Mesothelial cell of epicardium (in vitro differentiated cells): ENCODE measurements around the gene TSSK6. TPM values are rescaled to one million over a fixed set of nuclear protein-coding genes. Genes with fewer than 3 reads are reported as not detected.

ENCODE experiments used
- DNase-seq, 2 experiments: peaks; one replicate each; pipeline ENCODE4 v3.0.0; 2021; ENCODE audit warnings: low spot score in 2 of 2; ENCODE audit not compliant: unreplicated experiment in 2 of 2
- H3K27ac Mint-ChIP-seq: 2 replicates; pipeline ENCODE4 v1.8.0; 2021; ENCODE audit warnings: mixed read lengths
- H3K27me3 Mint-ChIP-seq: 2 replicates; pipeline ENCODE4 v1.8.0; 2021; ENCODE audit warnings: low read depth, mixed read lengths
- H3K36me3 Mint-ChIP-seq: 2 replicates; pipeline ENCODE4 v1.8.0; 2021; ENCODE audit warnings: mixed read lengths
- H3K4me1 Mint-ChIP-seq: 2 replicates; pipeline ENCODE4 v1.8.0; 2021; ENCODE audit warnings: mixed read lengths
- H3K4me3 Mint-ChIP-seq: 2 replicates; pipeline ENCODE4 v1.8.0; 2021; ENCODE audit warnings: mild to moderate bottlenecking, moderate library complexity, mixed read lengths
- H3K9me3 Mint-ChIP-seq: 2 replicates; pipeline ENCODE4 v1.8.0; 2021; ENCODE audit warnings: mixed read lengths
- total RNA-seq: library from RNA; stranded (reverse); gene quantifications from 3 replicates; pipeline ENCODE4 v1.2.1, GENCODE V29; 2021
- TF ChIP-seq, protein P1 (sequence below): fragments of 200-600 bp; sonication (generic); IDR thresholded peaks from one replicate; pipeline ENCODE4 v1.5.0; 2021; ENCODE audit warnings: antibody characterized with exemption; ENCODE audit not compliant: unreplicated experiment

TSSK6 gene
- total RNA-seq, 1 donor from 2014 or later, result 2.1 TPM

DNA sequence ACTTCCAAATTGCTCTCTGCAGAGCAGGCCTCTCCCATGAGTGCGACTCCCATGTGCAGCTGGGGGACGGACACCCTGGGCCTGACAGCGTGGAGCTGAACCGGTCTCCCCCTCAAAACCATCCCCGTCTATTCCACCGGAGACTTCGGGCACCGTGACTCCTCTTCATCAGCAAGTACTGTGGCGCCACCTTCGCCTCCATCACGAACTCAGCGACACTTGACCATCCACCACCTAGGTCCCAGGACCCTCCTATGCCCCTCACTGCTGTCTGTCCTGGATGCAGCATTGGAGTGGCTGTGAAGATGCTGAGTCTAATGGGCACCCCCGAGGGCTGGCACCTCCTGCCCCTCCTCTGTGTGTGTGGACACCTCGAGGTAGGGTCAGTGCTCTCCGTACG lies 43.3 kb upstream of the TSSK6 start:
- Mint-ChIP-seq H3K27ac (no peak overlapping the region), H3K27me3 (no peaks in the 10 kb centered on the region), H3K9me3 (no peaks in the 10 kb centered on the region), H3K4me3 (no peak overlapping the region), H3K36me3 (peaks cover 10% of the 10 kb centered on the region), H3K4me1 (no peaks in the 10 kb centered on the region)
- TF ChIP-seq, protein P1, sequence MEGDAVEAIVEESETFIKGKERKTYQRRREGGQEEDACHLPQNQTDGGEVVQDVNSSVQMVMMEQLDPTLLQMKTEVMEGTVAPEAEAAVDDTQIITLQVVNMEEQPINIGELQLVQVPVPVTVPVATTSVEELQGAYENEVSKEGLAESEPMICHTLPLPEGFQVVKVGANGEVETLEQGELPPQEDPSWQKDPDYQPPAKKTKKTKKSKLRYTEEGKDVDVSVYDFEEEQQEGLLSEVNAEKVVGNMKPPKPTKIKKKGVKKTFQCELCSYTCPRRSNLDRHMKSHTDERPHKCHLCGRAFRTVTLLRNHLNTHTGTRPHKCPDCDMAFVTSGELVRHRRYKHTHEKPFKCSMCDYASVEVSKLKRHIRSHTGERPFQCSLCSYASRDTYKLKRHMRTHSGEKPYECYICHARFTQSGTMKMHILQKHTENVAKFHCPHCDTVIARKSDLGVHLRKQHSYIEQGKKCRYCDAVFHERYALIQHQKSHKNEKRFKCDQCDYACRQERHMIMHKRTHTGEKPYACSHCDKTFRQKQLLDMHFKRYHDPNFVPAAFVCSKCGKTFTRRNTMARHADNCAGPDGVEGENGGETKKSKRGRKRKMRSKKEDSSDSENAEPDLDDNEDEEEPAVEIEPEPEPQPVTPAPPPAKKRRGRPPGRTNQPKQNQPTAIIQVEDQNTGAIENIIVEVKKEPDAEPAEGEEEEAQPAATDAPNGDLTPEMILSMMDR, result no peak
- no peak for DNase-seq

DNA sequence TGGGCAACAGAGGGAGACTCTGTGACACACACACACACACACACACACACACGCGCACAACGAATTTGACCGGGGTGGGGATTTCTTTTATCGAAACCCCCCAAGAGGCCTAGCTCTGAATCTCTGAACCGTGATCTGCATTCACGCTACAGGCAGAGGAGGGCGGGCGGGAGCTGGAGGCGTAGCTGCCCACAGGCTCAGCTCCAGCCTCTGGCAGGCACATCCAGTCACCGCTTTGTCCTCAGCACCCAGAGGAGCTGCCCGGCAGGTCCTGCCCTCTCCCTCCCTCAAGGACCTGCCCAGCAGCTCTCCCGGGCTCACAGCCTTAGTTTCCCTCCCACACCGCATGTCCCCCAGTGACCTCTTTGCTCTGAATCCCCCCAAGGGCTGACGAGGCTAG lies 42.7 kb upstream of the TSSK6 start:
- Mint-ChIP-seq H3K36me3 (peaks cover 10% of the 10 kb centered on the region), H3K4me1 (no peaks in the 10 kb centered on the region), H3K27ac (no peak overlapping the region), H3K27me3 (no peaks in the 10 kb centered on the region), H3K9me3 (no peaks in the 10 kb centered on the region), H3K4me3 (no peak overlapping the region)
- TF ChIP-seq, protein P1, result no peak
- DNase-seq, result no peak

DNA sequence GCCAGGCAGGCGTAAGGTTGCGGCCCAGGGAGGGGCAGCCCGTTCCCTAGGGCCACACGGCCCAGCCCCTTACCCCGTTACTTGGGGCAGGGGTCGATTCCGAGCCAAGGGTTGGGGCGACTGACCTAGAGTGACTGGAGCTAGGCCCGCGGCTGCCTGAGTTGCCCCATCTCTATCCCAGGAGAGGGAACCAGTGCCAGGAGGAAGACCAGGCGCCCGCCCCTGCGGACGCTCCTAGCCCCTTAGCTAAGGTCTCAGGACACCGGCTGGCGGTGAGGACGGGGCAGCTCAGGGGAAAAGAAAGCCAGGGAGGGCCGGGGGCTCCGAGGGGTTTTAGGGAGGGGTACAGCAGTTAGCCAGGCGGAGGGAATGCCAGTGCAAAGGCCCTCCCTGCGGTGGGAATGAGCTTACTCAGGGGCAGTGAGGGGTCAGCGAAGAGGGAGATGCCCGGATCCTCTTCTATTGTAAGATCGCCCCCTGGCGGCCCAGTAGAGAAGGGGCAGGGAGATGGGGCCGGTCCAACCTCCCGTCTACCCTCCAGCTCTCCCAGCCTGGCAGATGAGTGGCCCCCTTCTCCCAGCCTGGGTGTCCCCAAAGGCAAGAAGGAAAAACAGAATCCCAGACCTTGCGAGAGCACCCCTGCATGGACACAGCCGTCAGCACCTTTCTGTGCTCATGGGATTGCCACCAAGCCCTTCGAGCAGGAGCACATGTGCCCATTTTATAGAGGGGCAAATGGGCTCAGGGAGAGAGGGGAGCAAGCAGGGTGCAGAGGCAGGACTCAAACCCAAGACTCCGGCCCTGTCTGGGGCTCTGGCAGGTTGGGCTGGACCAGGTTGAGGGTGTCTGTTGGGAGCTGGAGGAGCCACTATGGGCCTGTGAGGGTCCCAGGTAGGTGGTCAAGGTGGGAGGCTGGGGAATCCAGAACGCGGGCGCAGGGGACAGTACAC lies 39.0 kb upstream of the TSSK6 start:
- peaks cover 15% of the 10 kb centered on the region for H3K4me1 Mint-ChIP-seq
- no peak overlapping the region for H3K27ac Mint-ChIP-seq
- DNase-seq, result no peak
- no peaks in the 10 kb centered on the region for H3K9me3 Mint-ChIP-seq
- H3K27me3 Mint-ChIP-seq, result no peaks in the 10 kb centered on the region
- TF ChIP-seq, protein P1, result peak; percentile 72
- no peak overlapping the region for H3K4me3 Mint-ChIP-seq
- no peaks in the 10 kb centered on the region for H3K36me3 Mint-ChIP-seq

DNA sequence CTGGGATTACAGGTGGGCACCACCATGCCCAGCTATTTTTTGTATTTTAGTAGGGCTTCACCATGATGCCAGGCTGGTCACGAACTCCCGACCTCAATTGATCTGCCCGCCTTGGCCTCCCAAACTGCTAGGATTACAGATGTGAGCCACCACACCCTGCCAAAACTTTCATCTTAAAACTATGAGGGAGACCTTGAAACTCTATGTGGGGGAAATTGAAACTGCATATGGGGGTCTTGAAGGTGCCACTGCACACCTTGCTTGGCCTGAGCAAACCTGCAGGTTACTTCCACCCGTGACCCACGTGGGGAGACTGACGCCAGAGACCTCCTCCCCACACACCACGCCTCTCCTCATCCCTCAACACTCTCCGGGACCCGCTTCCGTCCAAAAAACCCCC lies 38.3 kb upstream of the TSSK6 start:
- H3K4me3 Mint-ChIP-seq, result no peak overlapping the region
- peaks cover 19% of the 10 kb centered on the region for H3K4me1 Mint-ChIP-seq
- no peaks in the 10 kb centered on the region for H3K9me3 Mint-ChIP-seq
- no peaks in the 10 kb centered on the region for H3K36me3 Mint-ChIP-seq
- H3K27ac Mint-ChIP-seq, result no peak overlapping the region
- TF ChIP-seq, protein P1, result no peak
- no peak for DNase-seq
- no peaks in the 10 kb centered on the region for H3K27me3 Mint-ChIP-seq

DNA sequence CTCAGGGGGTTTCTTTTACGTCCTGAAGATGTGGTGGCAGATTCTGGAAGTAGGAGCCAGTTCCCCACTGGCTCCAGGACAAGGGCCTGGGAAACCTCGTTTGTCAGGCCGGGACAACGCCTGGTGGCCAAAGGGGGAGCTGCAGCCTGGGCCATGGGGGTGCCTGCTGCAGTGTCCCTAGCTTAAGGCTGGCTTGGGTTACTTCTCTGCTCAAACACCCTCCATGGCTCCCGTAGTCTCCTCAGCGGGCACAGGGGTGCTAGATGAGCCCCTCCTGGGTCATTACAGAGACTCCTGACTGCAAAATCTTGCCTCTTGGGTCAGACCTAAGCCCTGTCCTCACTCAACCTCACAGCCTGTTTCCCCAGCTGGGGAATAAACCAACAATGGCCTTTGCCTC lies 37.5 kb upstream of the TSSK6 start:
- Mint-ChIP-seq H3K36me3 (no peaks in the 10 kb centered on the region), H3K27ac (no peak overlapping the region), H3K4me3 (no peak overlapping the region), H3K9me3 (no peaks in the 10 kb centered on the region), H3K4me1 (peaks cover 20% of the 10 kb centered on the region), H3K27me3 (no peaks in the 10 kb centered on the region)
- DNase-seq, result peak in 1 of 2 experiments; percentile 61
- TF ChIP-seq, protein P1, result peak; percentile 72
